ENCODE data around the gene SNRNP27. TPM values are rescaled to one million over a fixed set of nuclear protein-coding genes. Genes with fewer than 3 reads are reported as not detected.

Gene SNRNP27
- total and polyA plus RNA-seq, 2 of the 8 experiments (the other 6 are each of a cell fraction or from before 2014, with no cell fraction given), result 11.1 to 40.5 TPM

- H2BK20ac ChIP-seq (ENCODE audit: low read length), result no peak overlapping the region
- H2AFZ ChIP-seq (ENCODE audit: low read length), result no peak overlapping the region
- peaks cover 4% of the 10 kb centered on the region; the same call in 1 of the 2 replicates for H3K23me2 ChIP-seq (ENCODE audit: low read depth, low read length)
- H3K18ac ChIP-seq (ENCODE audit: extremely low read depth, low read length), result no peak overlapping the region
- H2BK15ac ChIP-seq (ENCODE audit: low read length), result no peak overlapping the region
- H4K20me1 ChIP-seq (replicated peaks in 1 of 2; ENCODE audit: control insufficient read depth in 1 of 2, insufficient read depth in 2 of 2, low read length in 2 of 2), result peaks cover 0 to 2% of the 10 kb centered on the region in 2 experiments
- peak overlapping the region; percentile 99 for H4K8ac ChIP-seq (ENCODE audit: extremely low read depth, insufficient read depth, low read length)
- H3K14ac ChIP-seq (ENCODE audit: insufficient read length), result no peak overlapping the region
- no peaks in the 10 kb centered on the region for H3K79me2 ChIP-seq (ENCODE audit: control insufficient read depth in 1 of 2, insufficient read depth in 2 of 2, low read length in 2 of 2)
- 2% methylated on average over 56 of the region's 56 CpGs; no CpG with 5 or more reads in 1 of the 2 experiments for WGBS, 2 experiments (ENCODE audit: extremely low coverage in 1 of 2, insufficient coverage in 1 of 2, insufficient read length in 1 of 2, insufficient replicate concordance in 2 of 2, low coverage in 1 of 2, low lambda C conversion rate in 2 of 2, missing lambda C conversion rate in 1 of 2)
- H3K4me2 ChIP-seq (ENCODE audit: insufficient read depth in 1 of 2, low read depth in 2 of 2, low read length in 2 of 2), result peak overlapping the region; percentile 7 to 77
- ChIA-PET POLR2A (ENCODE audit: partially characterized antibody) (interaction anchor here (0.5 to 11.6 kb wide), 64 partner anchors 9 to 477 kb away, joined by 3 to 180 read pairs (median 4); partner anchors contain the start of genes C2orf42, GMCL1, NFU1 and PCBP1), CTCF (ENCODE audit: partially characterized antibody) (interaction anchor here (0.7 to 4.5 kb wide), 25 partner anchors 19 to 277 kb away, joined by 3 to 42 read pairs (median 5); partner anchors contain the start of genes C2orf42 and SNRNP27)
- H2BK120ac ChIP-seq (replicated peaks; ENCODE audit: low read depth, low read length), result no peak overlapping the region
- peak overlapping the region; percentile 89 for H3K56ac ChIP-seq (replicated peaks; ENCODE audit: insufficient read length, low read depth, low read length)
- peak overlapping the region; percentile 93 for H3K27ac ChIP-seq (ENCODE audit: low read depth, low read length)
- H4K5ac ChIP-seq (ENCODE audit: insufficient read length, low read depth, low read length), result peak overlapping the region; percentile 76
- no peaks in the 10 kb centered on the region for H3K27me3 ChIP-seq (replicated peaks in 1 of 4; ENCODE audit: control insufficient read depth in 3 of 4, extremely low read depth in 1 of 4, insufficient read depth in 3 of 4, low read length in 3 of 4)
- H3K9me3 ChIP-seq (ENCODE audit: insufficient read depth in 2 of 2, low read depth in 1 of 2, low read length in 1 of 2), result no peaks in the 10 kb centered on the region
- no peaks in the 10 kb centered on the region for H3K79me1 ChIP-seq (ENCODE audit: low read depth, low read length)
- H3K36me3 ChIP-seq (ENCODE audit: control insufficient read depth in 2 of 4, insufficient read depth in 4 of 4, low read length in 3 of 4), result no peaks in the 10 kb centered on the region; a peak in 2 of 8 replicates
- H3K23ac ChIP-seq (ENCODE audit: insufficient read length), result no peak overlapping the region
- DNase-seq (ENCODE audit: low read depth in 1 of 2, low spot score in 2 of 2) (peak; percentile 91 to 100), FAIRE-seq (peak; percentile 85)
- H2BK5ac ChIP-seq (ENCODE audit: low read depth, low read length), result 0 out of 2 replicates have a peak overlapping the region, but pooled peaks have one; percentile 41
- H3K9ac ChIP-seq (replicated peaks in 1 of 4; ENCODE audit: extremely low read depth in 1 of 4, low read depth in 3 of 4, low read length in 3 of 4), result peak overlapping the region; percentile 65 to 96 (median 90)
- H3K4ac ChIP-seq (replicated peaks; ENCODE audit: insufficient read length, low read depth, low read length), result no peak overlapping the region
- H2AK5ac ChIP-seq (ENCODE audit: low read depth, low read length), result no peak overlapping the region
- peak overlapping the region; percentile 10 for H4K91ac ChIP-seq (replicated peaks; ENCODE audit: insufficient read length, low read length)
- no peak overlapping the region for H2BK12ac ChIP-seq (ENCODE audit: low read depth, low read length)
- H3K4me3 ChIP-seq (ENCODE audit: extremely low read depth in 1 of 4, insufficient read depth in 2 of 4, low read depth in 3 of 4, low read length in 4 of 4), result peak overlapping the region; percentile 53 to 76 (median 70)
- H3K4me1 ChIP-seq (replicated peaks in 1 of 4; ENCODE audit: control insufficient read depth in 3 of 4, insufficient read depth in 4 of 4, low read length in 3 of 4), result no peaks in the 10 kb centered on the region
- TF ChIP-seq USF2 (IDR thresholded peaks at IDR 0.05; ENCODE audit: low read length), result 0 out of 2 replicates have a peak, but pooled peaks have one; percentile 11
- TF ChIP-seq TAF7 (optimal IDR thresholded peaks at IDR 0.05; ENCODE audit: borderline replicate concordance, low read depth, low read length), result peak; percentile 97
- peak; percentile 94 for TF ChIP-seq SP1 (IDR thresholded peaks at IDR 0.05; ENCODE audit: low read depth, low read length)
- peak; percentile 98 for TF ChIP-seq POLR2AphosphoS5 (IDR thresholded peaks at IDR 0.05; ENCODE audit: low read depth, low read length)
- TF ChIP-seq TBP (IDR thresholded peaks at IDR 0.05; ENCODE audit: low read depth, low read length), result peak; percentile 93
- peak; percentile 62 to 90; a peak in 1 of 4 replicates for TF ChIP-seq SIN3A (conservative IDR thresholded peaks at IDR 0.05 in 1 of 2, IDR thresholded peaks at IDR 0.05 in 1 of 2; ENCODE audit: low read depth in 1 of 2, low read length in 2 of 2)
- 0 out of 2 replicates have a peak, but pooled peaks have one; percentile 18 for TF ChIP-seq ATF3 (IDR thresholded peaks at IDR 0.05; ENCODE audit: insufficient read depth, low read depth, low read length)
- no peak; the same call in 1 of the 2 replicates for TF ChIP-seq RBBP5 (IDR thresholded peaks at IDR 0.05; ENCODE audit: borderline replicate concordance, low read depth, low read length)
- peak; percentile 96 to 97 for TF ChIP-seq POLR2A (IDR thresholded peaks at IDR 0.05; ENCODE audit: control extremely low read depth in 1 of 2, low read depth in 2 of 2, low read length in 2 of 2)
- peak; percentile 44; the same call in 1 of the 2 replicates for TF ChIP-seq CEBPB (IDR thresholded peaks at IDR 0.05; ENCODE audit: low read depth, low read length)
These were observed 20.6 kb downstream of the SNRNP27 start for GRCh38 chr2:69914164-69914949.

Data from H1 (cell line).